H9 (cell line): Measurements from ENCODE around the gene MCF2L2. TPM values are rescaled to one million over a fixed set of nuclear protein-coding genes. Genes with fewer than 3 reads are reported as not detected.

Experiments
- DNase-seq: peaks from one replicate; pipeline ENCODE4 v3.0.0-alpha.2; 2017
- H2AFZ ChIP-seq: one replicate; pipeline ENCODE4 v1.6.1; 2013; ENCODE audit warnings: mild to moderate bottlenecking, low read length, control low read depth, moderate library complexity
- H2AK5ac ChIP-seq: 2 replicates; pipeline ENCODE4 v1.6.1; 2013; ENCODE audit warnings: low read length, control low read depth, mixed read lengths; ENCODE audit not compliant: insufficient read length
- H2BK120ac ChIP-seq: one replicate; pipeline ENCODE4 v1.6.1; 2013; ENCODE audit warnings: low read depth, mild to moderate bottlenecking, low read length, control low read depth, inconsistent platforms; ENCODE audit not compliant: poor library complexity, severe bottlenecking
- H2BK12ac ChIP-seq: 2 replicates; pipeline ENCODE4 v1.6.1; 2013; ENCODE audit warnings: low read length, control low read depth, mixed read lengths, low read depth; ENCODE audit not compliant: insufficient read length
- H2BK15ac ChIP-seq: 2 replicates; pipeline ENCODE4 v1.6.1; 2013; ENCODE audit warnings: low read depth, low read length, control low read depth
- H2BK20ac ChIP-seq: one replicate; pipeline ENCODE4 v1.6.1; 2013; ENCODE audit warnings: low read depth, mild to moderate bottlenecking, low read length, control low read depth, inconsistent platforms; ENCODE audit not compliant: poor library complexity, severe bottlenecking
- H2BK5ac ChIP-seq: 2 replicates; pipeline ENCODE4 v1.6.1; 2013; ENCODE audit warnings: low read length, control low read depth, mixed read lengths; ENCODE audit not compliant: insufficient read length
- H3K14ac ChIP-seq: 2 replicates; pipeline ENCODE4 v1.6.1; 2013; ENCODE audit warnings: low read length, control low read depth; ENCODE audit not compliant: insufficient read depth
- H3K18ac ChIP-seq: 2 replicates; pipeline ENCODE4 v1.6.1; 2013; ENCODE audit warnings: low read depth, mild to moderate bottlenecking, mixed read lengths, low read length, control low read depth; ENCODE audit not compliant: insufficient read length
- H3K23ac ChIP-seq: 2 replicates; pipeline ENCODE4 v1.6.1; 2013; ENCODE audit warnings: low read length, control low read depth, mixed read lengths, low read depth; ENCODE audit not compliant: insufficient read length
- H3K23me2 ChIP-seq: 2 replicates; pipeline ENCODE4 v1.6.1; 2013; ENCODE audit warnings: low read depth, mild to moderate bottlenecking, mixed read lengths, low read length, control low read depth; ENCODE audit not compliant: insufficient read length, poor library complexity, severe bottlenecking
- H3K27ac ChIP-seq: 2 replicates; pipeline ENCODE4 v1.5.1; 2013; ENCODE audit warnings: low read length, control low read depth, mixed read lengths, low read depth; ENCODE audit not compliant: insufficient read length
- H3K27me3 ChIP-seq: 2 replicates; pipeline ENCODE4 v1.6.1; 2013; ENCODE audit warnings: low read length, control low read depth, inconsistent platforms; ENCODE audit not compliant: insufficient read depth
- H3K4ac ChIP-seq: 2 replicates; pipeline ENCODE4 v1.6.1; 2013; ENCODE audit warnings: low read depth, mild to moderate bottlenecking, control low read depth, inconsistent platforms, low read length, moderate library complexity
- H3K4me1 ChIP-seq: 2 replicates; pipeline ENCODE4 v1.6.1; 2013; ENCODE audit warnings: low read length, control low read depth, inconsistent platforms; ENCODE audit not compliant: insufficient read depth
- H3K4me2 ChIP-seq: 2 replicates; pipeline ENCODE4 v1.6.1; 2013; ENCODE audit warnings: low read length, control low read depth, mixed read lengths; ENCODE audit not compliant: insufficient read length, insufficient read depth
- H3K56ac ChIP-seq: 2 replicates; pipeline ENCODE4 v1.6.1; 2013; ENCODE audit warnings: low read depth, mild to moderate bottlenecking, mixed read lengths, low read length, control low read depth; ENCODE audit not compliant: insufficient read length
- H3K79me1 ChIP-seq: 2 replicates; pipeline ENCODE4 v1.6.1; 2013; ENCODE audit warnings: low read depth, mild to moderate bottlenecking, moderate library complexity, low read length, control low read depth, inconsistent platforms; ENCODE audit not compliant: insufficient read depth, poor library complexity, severe bottlenecking
- H3K79me2 ChIP-seq: 2 replicates; pipeline ENCODE4 v1.6.1; 2013; ENCODE audit warnings: low read length, control low read depth, inconsistent platforms; ENCODE audit not compliant: insufficient read depth
- H3K9ac ChIP-seq: 2 replicates; pipeline ENCODE4 v1.6.1; 2013; ENCODE audit warnings: low read length, control low read depth, mixed read lengths; ENCODE audit not compliant: insufficient read length; ENCODE audit errors: extremely low read depth
- H3K9me3 ChIP-seq: one replicate; pipeline ENCODE4 v1.6.1; 2013; ENCODE audit warnings: low read depth, low read length, inconsistent platforms; ENCODE audit not compliant: control insufficient read depth
- H3T11ph ChIP-seq: one replicate; pipeline ENCODE4 v1.6.1; 2013; ENCODE audit warnings: mild to moderate bottlenecking, low read length, control low read depth, inconsistent platforms
- H4K20me1 ChIP-seq: one replicate; pipeline ENCODE4 v1.6.1; 2013; ENCODE audit not compliant: control insufficient read depth, insufficient read length, insufficient read depth
- H4K5ac ChIP-seq: 2 replicates; pipeline ENCODE4 v1.6.1; 2013; ENCODE audit warnings: low read depth, mild to moderate bottlenecking, mixed read lengths, low read length, control low read depth; ENCODE audit not compliant: insufficient read length
- H4K8ac ChIP-seq: replicated peaks from 2 replicates; pipeline ENCODE4 v1.6.1; 2013; ENCODE audit warnings: low read length, control low read depth, mixed read lengths, low read depth; ENCODE audit not compliant: insufficient read length
- H4K91ac ChIP-seq: 2 replicates; pipeline ENCODE4 v1.6.1; 2013; ENCODE audit warnings: low read depth, mild to moderate bottlenecking, moderate library complexity, mixed read lengths, low read length, control low read depth; ENCODE audit not compliant: insufficient read length
- H3K27ac Mint-ChIP-seq, 3 experiments: 2 replicates in 2 of 3; 3 replicates in 1 of 3; pipeline ENCODE4 v1.8.0; 2020 to 2021; ENCODE audit warnings: mixed read lengths in 3 of 3, mild to moderate bottlenecking in 1 of 3, moderate library complexity in 1 of 3
- H3K27me3 Mint-ChIP-seq: 2 replicates; pipeline ENCODE4 v1.8.0; 2021; ENCODE audit warnings: low read depth, mild to moderate bottlenecking, moderate library complexity, mixed read lengths
- H3K36me3 Mint-ChIP-seq, 3 experiments: 2 replicates in 2 of 3; 3 replicates in 1 of 3; pipeline ENCODE4 v1.8.0; 2020 to 2021; ENCODE audit warnings: low read depth in 3 of 3, mixed read lengths in 3 of 3; ENCODE audit not compliant: insufficient read depth in 1 of 3
- H3K4me1 Mint-ChIP-seq, 2 experiments: 2 replicates each; pipeline ENCODE4 v1.8.0; 2020; ENCODE audit warnings: mixed read lengths in 2 of 2
- H3K4me3 Mint-ChIP-seq, 2 experiments: 2 replicates in 1 of 2; 3 replicates in 1 of 2; pipeline ENCODE4 v1.8.0; 2020 to 2021; ENCODE audit warnings: mild to moderate bottlenecking in 2 of 2, mixed read lengths in 2 of 2, moderate library complexity in 1 of 2
- H3K9me3 Mint-ChIP-seq, 2 experiments: 2 replicates in 1 of 2; 3 replicates in 1 of 2; pipeline ENCODE4 v1.8.0; 2020; ENCODE audit warnings: mild to moderate bottlenecking in 2 of 2, mixed read lengths in 2 of 2, moderate library complexity in 1 of 2
- CTCF ChIP-seq: fragments of 200-600 bp; sonication (generic); conservative IDR thresholded peaks from 3 replicates; pipeline ENCODE4 v1.8.0; 2021; ENCODE audit warnings: antibody characterized with exemption, mild to moderate bottlenecking
- WGBS: extraction: QIAGEN DNeasy Blood & Tissue Kit; methylation state at CpG from one replicate; pipeline ENCODE4 v1.1.7; 2013; ENCODE audit warnings: missing lambda C conversion rate, low lambda C conversion rate, mixed read lengths; ENCODE audit not compliant: insufficient read length; ENCODE audit errors: extremely low coverage; 5-methylcytosine and 5-hydroxymethylcytosine counted together
- total RNA-seq: library from RNA; stranded (reverse); gene quantifications from 2 replicates; pipeline ENCODE4 v1.2.1, GENCODE V29; 2021

The MCF2L2 gene
- total RNA-seq, 1 experiment from 2014 or later: 6.4 TPM

GRCh38 chr3:183438735-183439134 lies 10.3 kb upstream of the MCF2L2 start:
- H4K8ac ChIP-seq: no peak overlapping the region
- H3K23me2 ChIP-seq: peaks cover 4% of the 10 kb centered on the region
- H2BK20ac ChIP-seq: no peak overlapping the region
- no peaks in the 10 kb centered on the region for H3K79me2 ChIP-seq
- no peak overlapping the region for H2BK15ac ChIP-seq
- no peak overlapping the region for H3K9ac ChIP-seq
- H3K4me1 ChIP-seq: peaks cover 10% of the 10 kb centered on the region; the same call in 1 of the 2 replicates
- no peak overlapping the region for H3K4me3 Mint-ChIP-seq
- no peak overlapping the region for H3K18ac ChIP-seq
- no peak overlapping the region for H3K4ac ChIP-seq
- H3K4me2 ChIP-seq: no peak overlapping the region
- peaks cover 47 to 50% of the 10 kb centered on the region in 2 experiments for H3K4me1 Mint-ChIP-seq
- H3K23ac ChIP-seq: no peak overlapping the region
- H2BK12ac ChIP-seq: no peak overlapping the region
- no peak for DNase-seq
- H3K79me1 ChIP-seq: no peaks in the 10 kb centered on the region
- H4K91ac ChIP-seq: no peak overlapping the region
- H3T11ph ChIP-seq: no peak overlapping the region
- no peaks in the 10 kb centered on the region for H3K9me3 ChIP-seq
- H4K20me1 ChIP-seq: no peaks in the 10 kb centered on the region
- H2AFZ ChIP-seq: no peak overlapping the region
- H3K36me3 Mint-ChIP-seq: peaks cover 3 to 12% (median 8%) of the 10 kb centered on the region in 3 experiments; a peak in 6 of 7 replicates
- TF ChIP-seq CTCF: no peak
- WGBS: no CpG with 5 or more reads among the region's 1 CpG
- H3K27me3 ChIP-seq: no peaks in the 10 kb centered on the region
- H3K27me3 Mint-ChIP-seq: peaks cover 12% of the 10 kb centered on the region
- H2AK5ac ChIP-seq: no peak overlapping the region
- H2BK5ac ChIP-seq: no peak overlapping the region
- H3K56ac ChIP-seq: no peak overlapping the region
- no peak overlapping the region for H4K5ac ChIP-seq
- H3K14ac ChIP-seq: no peak overlapping the region
- no peak overlapping the region for H2BK120ac ChIP-seq
- no peak overlapping the region for H3K27ac ChIP-seq
- no peak overlapping the region for H3K27ac Mint-ChIP-seq
- peaks cover 12 to 14% of the 10 kb centered on the region in 2 experiments for H3K9me3 Mint-ChIP-seq
